Fibroblast of villous mesenchyme (primary cell): Measurements from ENCODE around the gene GIMAP5. TPM values are rescaled to one million over a fixed set of nuclear protein-coding genes. Genes with fewer than 3 reads are reported as not detected.

Source experiments
- DNase-seq: peaks from one replicate; pipeline ENCODE4 v3.0.0-alpha.2; 2010; ENCODE audit warnings: low read depth
- H3K4me3 ChIP-seq: 2 replicates; pipeline ENCODE4 v1.5.1; 2011; ENCODE audit warnings: low read depth, mild to moderate bottlenecking, low read length
- total RNA-seq: library from RNA; depleted of rRNA; stranded (reverse); fragments of >200 nt; gene quantifications from 2 replicates; pipeline ENCODE4 v1.2.3, GENCODE V29; 2012
- TF ChIP-seq, protein P1 (sequence below): IDR thresholded peaks from 2 replicates; pipeline ENCODE4 v1.5.1; 2012; ENCODE audit warnings: low read depth, mild to moderate bottlenecking, low read length; ENCODE audit not compliant: insufficient read depth

Gene GIMAP5
- total RNA-seq, 1 donor, result not detected

DNA sequence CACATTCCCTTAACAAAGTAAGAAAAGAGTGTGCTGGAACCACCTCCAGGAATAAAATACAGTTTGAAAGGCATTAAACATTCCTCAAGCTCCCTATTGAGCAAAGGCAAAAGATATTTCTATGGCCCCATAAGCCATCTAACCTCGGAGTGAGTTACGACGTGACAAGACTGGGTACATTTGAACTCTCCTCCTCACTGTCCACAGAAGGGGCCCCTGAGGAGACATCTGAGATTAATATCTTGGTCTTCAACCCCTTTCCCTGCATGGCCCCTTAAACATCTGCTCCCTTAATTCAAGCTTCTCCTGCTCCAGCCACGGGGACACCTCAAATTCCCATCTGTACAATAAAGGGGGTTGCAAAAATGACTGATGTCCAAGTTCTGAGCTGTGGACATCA, 20.3 kb upstream of the GIMAP5 start:
- no peak overlapping the region for H3K4me3 ChIP-seq
- TF ChIP-seq, protein P1, sequence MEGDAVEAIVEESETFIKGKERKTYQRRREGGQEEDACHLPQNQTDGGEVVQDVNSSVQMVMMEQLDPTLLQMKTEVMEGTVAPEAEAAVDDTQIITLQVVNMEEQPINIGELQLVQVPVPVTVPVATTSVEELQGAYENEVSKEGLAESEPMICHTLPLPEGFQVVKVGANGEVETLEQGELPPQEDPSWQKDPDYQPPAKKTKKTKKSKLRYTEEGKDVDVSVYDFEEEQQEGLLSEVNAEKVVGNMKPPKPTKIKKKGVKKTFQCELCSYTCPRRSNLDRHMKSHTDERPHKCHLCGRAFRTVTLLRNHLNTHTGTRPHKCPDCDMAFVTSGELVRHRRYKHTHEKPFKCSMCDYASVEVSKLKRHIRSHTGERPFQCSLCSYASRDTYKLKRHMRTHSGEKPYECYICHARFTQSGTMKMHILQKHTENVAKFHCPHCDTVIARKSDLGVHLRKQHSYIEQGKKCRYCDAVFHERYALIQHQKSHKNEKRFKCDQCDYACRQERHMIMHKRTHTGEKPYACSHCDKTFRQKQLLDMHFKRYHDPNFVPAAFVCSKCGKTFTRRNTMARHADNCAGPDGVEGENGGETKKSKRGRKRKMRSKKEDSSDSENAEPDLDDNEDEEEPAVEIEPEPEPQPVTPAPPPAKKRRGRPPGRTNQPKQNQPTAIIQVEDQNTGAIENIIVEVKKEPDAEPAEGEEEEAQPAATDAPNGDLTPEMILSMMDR, result no peak
- no peak for DNase-seq

DNA sequence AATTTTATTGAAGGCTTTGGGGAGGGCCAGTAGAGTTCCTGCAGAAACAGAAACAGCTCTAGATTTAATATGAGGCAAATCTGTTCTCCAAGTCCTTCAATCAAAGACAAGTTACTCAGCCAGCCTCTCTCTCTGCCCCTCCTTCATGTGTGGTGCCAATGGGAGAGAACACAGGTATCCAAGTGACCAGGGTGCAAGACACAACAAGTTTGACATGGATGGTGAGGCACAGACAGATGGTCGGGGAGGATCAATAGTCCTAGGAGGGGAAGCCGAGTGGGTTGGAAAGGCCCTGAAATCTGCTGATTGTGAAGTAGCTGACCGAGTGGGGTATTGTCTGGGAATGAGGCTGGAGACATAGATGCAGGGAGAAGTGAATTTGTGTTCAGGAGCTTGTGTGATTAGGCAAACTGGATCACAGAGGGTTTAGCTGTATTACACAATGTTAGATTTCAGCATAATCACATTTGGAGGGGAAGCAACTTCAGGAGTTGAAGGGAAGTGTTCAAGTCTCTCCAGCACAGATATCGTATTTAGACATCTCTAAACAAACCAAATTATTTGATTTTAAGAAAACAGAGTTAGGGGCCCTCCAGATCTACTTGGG, 19.3 kb upstream of the GIMAP5 start:
- H3K4me3 ChIP-seq, result no peak overlapping the region
- no peak for DNase-seq
- TF ChIP-seq, protein P1, result no peak

DNA sequence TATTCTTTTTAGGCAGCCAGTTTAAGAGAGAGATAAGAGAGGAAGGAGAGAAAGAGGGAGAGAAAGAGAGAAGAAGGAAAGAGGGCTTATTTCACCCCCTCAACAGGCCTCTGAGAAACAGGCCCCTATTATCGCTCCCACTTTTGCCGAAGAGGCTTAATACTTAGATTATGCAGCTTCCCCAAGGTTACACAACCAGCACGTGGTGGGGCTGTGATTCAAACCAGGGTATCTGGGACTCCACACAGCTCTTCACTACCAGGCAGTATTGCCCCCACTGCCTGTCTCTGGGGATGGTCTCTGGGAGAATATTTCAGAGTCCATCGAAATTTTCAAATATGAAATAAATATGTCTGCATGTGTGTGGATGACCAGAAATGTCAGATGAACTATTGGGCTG, 17.8 kb upstream of the GIMAP5 start:
- TF ChIP-seq, protein P1, result no peak
- no peak for DNase-seq
- no peak overlapping the region for H3K4me3 ChIP-seq

DNA sequence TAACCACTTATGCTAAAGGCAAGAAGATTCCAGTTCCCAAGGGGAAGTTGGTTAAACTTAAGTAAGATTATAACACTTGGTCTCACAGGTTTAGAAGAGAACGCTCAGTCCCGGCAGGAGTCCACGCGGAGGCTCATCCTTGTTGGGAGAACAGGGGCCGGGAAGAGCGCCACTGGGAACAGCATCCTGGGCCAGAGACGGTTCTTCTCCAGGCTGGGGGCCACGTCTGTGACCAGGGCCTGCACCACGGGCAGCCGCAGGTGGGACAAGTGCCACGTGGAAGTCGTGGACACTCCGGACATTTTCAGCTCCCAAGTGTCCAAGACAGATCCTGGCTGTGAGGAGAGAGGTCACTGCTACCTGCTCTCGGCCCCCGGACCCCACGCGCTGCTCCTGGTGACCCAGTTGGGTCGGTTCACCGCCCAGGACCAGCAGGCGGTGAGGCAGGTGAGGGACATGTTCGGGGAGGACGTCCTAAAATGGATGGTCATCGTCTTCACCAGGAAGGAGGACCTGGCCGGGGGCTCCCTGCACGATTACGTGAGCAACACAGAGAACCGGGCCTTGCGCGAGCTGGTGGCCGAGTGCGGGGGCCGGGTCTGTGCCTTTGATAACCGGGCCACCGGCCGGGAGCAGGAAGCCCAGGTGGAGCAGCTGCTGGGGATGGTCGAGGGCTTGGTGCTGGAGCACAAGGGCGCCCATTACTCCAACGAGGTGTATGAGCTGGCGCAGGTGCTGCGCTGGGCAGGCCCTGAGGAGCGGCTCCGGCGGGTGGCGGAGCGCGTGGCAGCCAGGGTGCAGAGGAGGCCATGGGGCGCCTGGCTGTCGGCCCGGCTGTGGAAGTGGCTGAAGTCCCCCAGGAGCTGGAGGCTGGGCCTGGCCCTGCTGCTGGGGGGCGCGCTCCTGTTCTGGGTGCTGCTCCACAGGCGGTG, 17.0 kb upstream of the GIMAP5 start:
- no peak for DNase-seq
- TF ChIP-seq, protein P1, result no peak
- H3K4me3 ChIP-seq, result no peak overlapping the region

DNA sequence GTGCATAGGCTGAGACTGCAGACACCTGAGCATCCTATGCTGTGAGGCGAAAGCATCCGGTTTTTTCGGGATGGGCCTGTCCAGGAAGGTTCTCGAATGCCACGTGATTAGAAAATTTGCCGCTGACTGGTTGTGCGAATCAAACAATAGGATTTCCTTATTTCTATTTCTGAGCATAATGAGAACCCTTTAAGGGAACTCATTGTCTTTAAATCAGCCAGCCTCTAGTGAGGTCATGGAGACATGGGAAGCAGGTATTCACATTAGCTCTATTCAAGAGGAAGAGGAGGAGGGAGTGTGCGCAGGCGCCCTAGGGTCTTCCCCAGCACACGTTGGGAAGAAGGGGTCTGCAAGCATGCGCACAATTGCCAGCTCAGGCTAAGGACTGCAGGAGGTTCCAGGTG, 15.2 kb upstream of the GIMAP5 start:
- TF ChIP-seq, protein P1, result no peak
- no peak overlapping the region for H3K4me3 ChIP-seq
- DNase-seq, result no peak

DNA sequence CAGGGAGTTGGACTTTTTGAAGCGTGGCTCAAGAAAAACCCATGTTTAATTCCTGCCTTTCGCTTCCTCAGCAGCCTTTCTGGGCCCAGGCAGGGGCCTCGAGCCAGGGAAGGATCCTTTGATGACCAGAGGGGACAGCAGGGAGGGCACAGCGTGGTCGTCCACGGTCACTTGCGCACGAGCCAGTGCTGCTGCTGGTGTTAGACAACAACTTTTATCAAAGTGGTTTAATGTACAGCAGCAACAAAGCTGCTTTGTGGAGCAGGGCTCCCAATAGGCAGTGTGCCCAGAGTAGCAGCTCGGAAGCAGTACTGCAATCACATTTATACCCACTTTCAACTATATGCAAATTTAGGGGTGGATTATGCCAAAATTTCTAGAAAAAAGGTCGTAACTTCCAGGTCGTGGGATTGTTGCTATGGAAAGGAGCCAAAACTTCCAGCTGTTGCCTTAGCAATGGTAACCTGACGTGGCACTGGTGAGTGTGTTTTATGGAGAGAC, 14.7 kb upstream of the GIMAP5 start:
- no peak for DNase-seq
- TF ChIP-seq, protein P1, result no peak
- no peak overlapping the region for H3K4me3 ChIP-seq
